Peyer's patch (tissue), 4 donors: ENCODE data around the gene UFM1. TPM values are rescaled to one million over a fixed set of nuclear protein-coding genes. Genes with fewer than 3 reads are reported as not detected.
"Not testable (repeated sequence)": the region's sequence is repeated elsewhere in the genome, so short reads cannot be mapped to it uniquely, and the experiment has no call there.

Experiments used
- DNase-seq, 3 donors: peaks; one replicate each; pipeline ENCODE4 v3.0.0-alpha.2; 2017 to 2019
- H3K27ac ChIP-seq, 4 donors: fragments of 200-600 bp; sonication (generic); one replicate each; pipeline ENCODE4 v1.5.1; 2016 to 2019
- H3K27me3 ChIP-seq, 2 donors: fragments of 200-600 bp; sonication (generic); one replicate each; pipeline ENCODE4 v1.5.1; 2019
- H3K36me3 ChIP-seq, 3 donors: fragments of 200-600 bp; sonication (generic); one replicate each; pipeline ENCODE4 v1.5.1; 2016 to 2019
- H3K4me1 ChIP-seq, 4 donors: fragments of 200-600 bp; sonication (generic); one replicate each; pipeline ENCODE4 v1.5.1; 2016 to 2019
- H3K4me3 ChIP-seq, 4 donors: fragments of 200-600 bp; sonication (generic); 1 replicate in 3 of 4; 2 replicates in 1 of 4; pipeline ENCODE4 v1.5.1; 2016 to 2019; ENCODE audit warnings: mild to moderate bottlenecking in 1 of 4
- H3K9me3 ChIP-seq, 4 donors: fragments of 200-600 bp; sonication (generic); one replicate each; pipeline ENCODE4 v1.5.1; 2016 to 2019; ENCODE audit warnings: mild to moderate bottlenecking in 1 of 4
- CTCF ChIP-seq, 6 experiments: fragments of 450-650 bp in 4 of 6; fragments of 200-600 bp in 2 of 6; sonication (generic) in 1 of 6; IDR thresholded peaks; one replicate each; pipeline ENCODE4 v1.5.1; 2017 to 2019; ENCODE audit warnings: antibody characterized with exemption in 6 of 6, mild to moderate bottlenecking in 3 of 6, moderate library complexity in 1 of 6
- POLR2A ChIP-seq, 2 donors: fragments of 450-650 bp; IDR thresholded peaks; one replicate each; pipeline ENCODE4 v1.5.1; 2017; ENCODE audit warnings: antibody characterized with exemption in 2 of 2, mild to moderate bottlenecking in 2 of 2, moderate library complexity in 2 of 2
- total RNA-seq, 4 donors: library from RNA; depleted of rRNA; stranded (reverse); fragments of >200 nt; gene quantifications; one replicate each; pipeline ENCODE4 v1.1.0, GENCODE V29; 2016

The UFM1 gene
- total RNA-seq, 4 donors from 2014 or later: 25.0 to 54.5 (median 36.7) TPM

- Histone ChIP-seq H3K4me3 (no peak overlapping the region), H3K27me3 (no peaks in the 10 kb centered on the region), H3K27ac (no peak overlapping the region), H3K36me3 (peaks cover 0 to 9% (median 0%) of the 10 kb centered on the region in 3 donors), H3K9me3 (no peaks in the 10 kb centered on the region), H3K4me1 (no peaks in the 10 kb centered on the region)
- TF ChIP-seq POLR2A (IDR thresholded peaks at IDR 0.05) (no peak), CTCF (IDR thresholded peaks at IDR 0.05) (no peak)
- DNase-seq: no peak
Observed at GRCh38 chr13:38366954-38367645, 17.4 kb downstream of the UFM1 start.

GRCh38 chr13:38369058-38369457 lies 19.4 kb downstream of the UFM1 start:
- no peak for TF ChIP-seq CTCF (IDR thresholded peaks at IDR 0.05)
- no peak for TF ChIP-seq POLR2A (IDR thresholded peaks at IDR 0.05)
- no peak for DNase-seq
- Histone ChIP-seq H3K27me3 (no peaks in the 10 kb centered on the region), H3K4me1 (no peaks in the 10 kb centered on the region), H3K27ac (no peak overlapping the region), H3K36me3 (no peaks in the 10 kb centered on the region), H3K9me3 (no peaks in the 10 kb centered on the region), H3K4me3 (no peak overlapping the region)

- DNase-seq, H3K4me1 ChIP-seq: not testable (repeated sequence)
Observed at GRCh38 chr13:38370096-38370495, 20.4 kb downstream of the UFM1 start.

GRCh38 chr13:38372820-38373383 lies 23.3 kb downstream of the UFM1 start:
- Histone ChIP-seq H3K4me1 (no peaks in the 10 kb centered on the region), H3K27ac (no peak overlapping the region), H3K36me3 (no peaks in the 10 kb centered on the region), H3K9me3 (no peaks in the 10 kb centered on the region), H3K27me3 (no peaks in the 10 kb centered on the region), H3K4me3 (no peak overlapping the region)
- TF ChIP-seq POLR2A (IDR thresholded peaks at IDR 0.05): no peak
- no peak for TF ChIP-seq CTCF (IDR thresholded peaks at IDR 0.05)
- no peak for DNase-seq

More at GRCh38 chr13:38370096-38370495, 20.4 kb downstream of the UFM1 start:
- not testable (repeated sequence) for H3K9me3 ChIP-seq, H3K4me3 ChIP-seq, H3K27ac ChIP-seq, H3K27me3 ChIP-seq, H3K36me3 ChIP-seq

GRCh38 chr13:38376546-38376945 lies 26.9 kb downstream of the UFM1 start:
- no peak for TF ChIP-seq CTCF (IDR thresholded peaks at IDR 0.05)
- TF ChIP-seq POLR2A (IDR thresholded peaks at IDR 0.05): no peak
- Histone ChIP-seq H3K4me3 (no peak overlapping the region), H3K4me1 (no peaks in the 10 kb centered on the region), H3K27me3 (no peaks in the 10 kb centered on the region), H3K27ac (no peak overlapping the region), H3K9me3 (no peaks in the 10 kb centered on the region), H3K36me3 (no peaks in the 10 kb centered on the region)
- DNase-seq: no peak

- H3K36me3 ChIP-seq: no peaks in the 10 kb centered on the region
- H3K4me1 ChIP-seq: no peaks in the 10 kb centered on the region
- H3K27me3 ChIP-seq: no peaks in the 10 kb centered on the region
- no peak for DNase-seq
- H3K4me3 ChIP-seq: no peak overlapping the region
- H3K9me3 ChIP-seq: no peaks in the 10 kb centered on the region
- TF ChIP-seq POLR2A (IDR thresholded peaks at IDR 0.05): no peak
- H3K27ac ChIP-seq: no peak overlapping the region
Observed at GRCh38 chr13:38381890-38382289, 32.2 kb downstream of the UFM1 start.
